GM12874 (cell line): ENCODE results near the gene FNDC3B.

Experiments used
- TF ChIP-seq, protein P1 (sequence below): IDR thresholded peaks from 2 replicates; pipeline ENCODE4 v1.5.1; 2011; ENCODE audit warnings: low read depth, mild to moderate bottlenecking, control low read depth, low read length, moderate library complexity; ENCODE audit not compliant: insufficient read depth

Gene FNDC3B

GRCh38 chr3:172119266-172119969, 80.0 kb downstream of the FNDC3B start:
- TF ChIP-seq, protein P1, sequence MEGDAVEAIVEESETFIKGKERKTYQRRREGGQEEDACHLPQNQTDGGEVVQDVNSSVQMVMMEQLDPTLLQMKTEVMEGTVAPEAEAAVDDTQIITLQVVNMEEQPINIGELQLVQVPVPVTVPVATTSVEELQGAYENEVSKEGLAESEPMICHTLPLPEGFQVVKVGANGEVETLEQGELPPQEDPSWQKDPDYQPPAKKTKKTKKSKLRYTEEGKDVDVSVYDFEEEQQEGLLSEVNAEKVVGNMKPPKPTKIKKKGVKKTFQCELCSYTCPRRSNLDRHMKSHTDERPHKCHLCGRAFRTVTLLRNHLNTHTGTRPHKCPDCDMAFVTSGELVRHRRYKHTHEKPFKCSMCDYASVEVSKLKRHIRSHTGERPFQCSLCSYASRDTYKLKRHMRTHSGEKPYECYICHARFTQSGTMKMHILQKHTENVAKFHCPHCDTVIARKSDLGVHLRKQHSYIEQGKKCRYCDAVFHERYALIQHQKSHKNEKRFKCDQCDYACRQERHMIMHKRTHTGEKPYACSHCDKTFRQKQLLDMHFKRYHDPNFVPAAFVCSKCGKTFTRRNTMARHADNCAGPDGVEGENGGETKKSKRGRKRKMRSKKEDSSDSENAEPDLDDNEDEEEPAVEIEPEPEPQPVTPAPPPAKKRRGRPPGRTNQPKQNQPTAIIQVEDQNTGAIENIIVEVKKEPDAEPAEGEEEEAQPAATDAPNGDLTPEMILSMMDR, result no peak

- TF ChIP-seq, protein P1, result no peak
Measured at GRCh38 chr3:172120912-172121311, 81.5 kb downstream of the FNDC3B start.

GRCh38 chr3:172121981-172122380, 82.6 kb downstream of the FNDC3B start:
- TF ChIP-seq, protein P1, result no peak

- TF ChIP-seq, protein P1, result no peak
Measured at GRCh38 chr3:172124271-172124670, 84.9 kb downstream of the FNDC3B start.

- TF ChIP-seq, protein P1, result no peak
Measured at GRCh38 chr3:172125053-172125452, 85.7 kb downstream of the FNDC3B start.

GRCh38 chr3:172125963-172126457, 86.6 kb downstream of the FNDC3B start:
- TF ChIP-seq, protein P1, result no peak

GRCh38 chr3:172126741-172127140, 87.4 kb downstream of the FNDC3B start:
- TF ChIP-seq, protein P1, result no peak

DNA sequence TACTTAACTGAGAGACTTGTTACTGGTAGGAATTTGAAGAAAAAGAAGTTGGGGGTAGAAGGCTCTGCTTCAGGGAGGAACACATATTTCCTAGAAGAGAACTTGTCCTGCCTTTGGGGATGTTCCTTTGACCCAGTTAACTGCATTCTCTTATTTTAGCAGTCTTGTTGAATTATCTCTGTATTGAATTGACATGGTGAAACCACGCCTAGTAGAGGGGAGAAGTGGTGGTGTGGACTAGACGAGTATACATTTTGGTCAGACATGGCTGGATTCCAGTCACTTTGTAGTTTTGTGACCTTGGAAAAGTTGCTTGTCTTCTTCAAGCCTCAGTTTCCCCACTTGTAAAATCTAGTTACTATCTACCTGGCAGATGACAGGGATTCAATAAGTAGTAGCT, 87.8 kb downstream of the FNDC3B start:
- TF ChIP-seq, protein P1, result no peak
